Neuron (in vitro differentiated cells): Measurements from ENCODE around the gene RANBP9.

ENCODE experiments used
- H2AFZ ChIP-seq: one replicate; pipeline ENCODE4 v1.6.1; 2013; ENCODE audit warnings: low read depth, mild to moderate bottlenecking, inconsistent platforms, low read length, moderate library complexity
- H3K27me3 ChIP-seq: one replicate; pipeline ENCODE4 v1.6.1; 2013; ENCODE audit warnings: low read length; ENCODE audit not compliant: insufficient read depth
- H3K36me3 ChIP-seq: one replicate; pipeline ENCODE4 v1.6.1; 2013; ENCODE audit warnings: low read length; ENCODE audit not compliant: insufficient read depth
- H3K4me1 ChIP-seq: one replicate; pipeline ENCODE4 v1.6.1; 2013; ENCODE audit warnings: low read length; ENCODE audit not compliant: insufficient read depth
- H3K4me3 ChIP-seq: 2 replicates; pipeline ENCODE4 v1.5.1; 2013; ENCODE audit warnings: mild to moderate bottlenecking, low read length, moderate library complexity
- H3K9me3 ChIP-seq: one replicate; pipeline ENCODE4 v1.6.1; 2013; ENCODE audit warnings: low read length

Gene RANBP9

DNA sequence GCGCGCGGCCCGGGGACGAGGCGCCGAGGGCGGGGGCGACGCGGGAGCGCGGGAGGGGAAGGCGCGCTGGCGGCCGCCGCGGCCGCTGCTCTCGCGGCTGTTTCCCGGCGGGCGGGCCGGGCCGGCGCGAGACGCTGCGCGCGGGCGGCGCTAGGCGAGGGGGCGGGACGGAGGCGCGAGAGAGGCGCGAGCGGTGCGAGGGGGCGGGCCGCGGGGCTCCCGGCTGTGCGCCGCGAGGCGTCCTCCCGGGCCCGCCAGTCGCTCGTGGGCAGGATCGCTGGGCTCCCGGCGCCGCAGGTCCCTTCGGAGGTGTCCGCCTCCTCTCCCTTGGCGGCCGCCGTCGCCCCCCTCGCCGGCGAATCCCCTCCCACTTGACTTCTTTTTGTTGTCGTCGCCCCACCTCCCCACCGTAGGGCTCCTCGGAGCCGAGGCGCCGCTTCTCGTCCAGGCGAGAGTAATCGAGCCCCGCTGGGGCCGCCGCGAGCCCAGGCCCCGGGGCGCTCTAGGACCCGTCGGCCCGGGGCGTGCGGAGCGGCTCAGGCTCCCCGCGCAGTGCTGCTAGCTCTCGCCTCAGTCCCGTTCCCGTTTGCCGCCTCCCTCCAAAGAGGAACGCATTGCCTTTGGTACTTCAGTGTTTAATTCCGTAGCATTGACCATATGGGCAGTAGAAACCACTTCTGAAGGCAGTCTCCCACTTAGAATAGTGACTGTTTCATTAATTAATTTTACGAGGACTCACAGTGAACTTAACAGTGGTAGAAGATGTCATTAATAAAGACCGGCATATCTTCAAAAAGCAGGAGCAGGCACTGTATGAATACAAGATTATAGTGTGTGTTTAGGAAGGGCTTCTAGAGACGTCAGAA is at the start of gene RANBP9:
Gene RANBP9 (minus strand): TSS at position 103 of the 866 bp plus-strand sequence. CDS start 330 bp downstream, outside the sequence.
- Histone ChIP-seq H3K36me3 (peaks cover 2% of the 10 kb centered on the region), H3K27me3 (no peaks in the 10 kb centered on the region), H2AFZ (peak within 1 kb of the TSS; percentile 84), H3K4me1 (peaks cover 17% of the 10 kb centered on the region), H3K9me3 (no peaks in the 10 kb centered on the region), H3K4me3 (peak within 1 kb of the TSS; percentile 89)

DNA sequence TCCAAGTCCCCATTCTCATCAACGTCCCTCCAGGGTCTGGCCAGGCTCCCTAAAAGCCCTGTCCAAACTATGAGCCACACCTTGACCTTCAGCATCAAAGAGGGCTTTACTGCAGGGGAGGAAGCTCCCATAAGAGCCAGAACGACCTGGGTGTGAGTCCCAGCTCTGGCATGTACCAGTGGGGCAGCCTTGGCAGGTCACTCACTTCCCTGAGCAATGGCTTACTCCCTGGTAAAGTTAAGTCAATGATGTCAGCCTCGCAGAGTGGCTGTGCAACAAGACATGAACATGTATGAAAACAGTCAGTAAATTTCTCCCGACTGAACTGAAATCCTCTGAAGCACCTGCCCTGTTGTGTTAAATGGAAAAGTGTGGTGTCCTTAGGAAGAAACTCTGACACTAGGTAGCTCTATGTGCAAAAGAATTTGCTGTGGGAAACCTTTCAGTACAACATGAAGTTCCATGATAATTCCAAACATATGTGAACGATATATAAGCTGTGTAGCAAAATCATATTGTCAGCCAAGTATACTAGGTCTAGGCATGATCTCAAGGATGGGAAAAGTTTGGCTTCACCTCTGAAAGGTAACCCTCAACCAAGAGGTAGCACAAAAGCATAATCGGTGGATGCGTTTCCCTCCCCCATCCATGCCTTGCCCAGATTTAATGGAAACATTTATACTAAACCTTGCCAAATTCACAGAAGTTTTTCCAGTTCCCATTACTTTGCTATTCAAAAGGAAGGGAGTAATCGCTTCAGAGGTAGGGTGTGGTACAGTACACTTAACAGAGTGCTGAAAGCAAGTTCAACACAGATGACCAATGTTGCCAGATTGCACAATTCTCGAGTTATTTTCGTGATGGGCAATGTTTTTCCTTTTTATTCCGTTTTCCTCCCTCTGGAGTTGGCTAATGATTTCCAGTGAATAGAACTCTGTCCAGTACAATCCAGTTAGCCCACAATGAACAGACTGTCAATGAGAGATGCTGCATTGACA is 49.0 kb upstream of the RANBP9 start:
- H3K27me3 ChIP-seq: no peaks in the 10 kb centered on the region
- H3K9me3 ChIP-seq: no peaks in the 10 kb centered on the region
- no peaks in the 10 kb centered on the region for H3K36me3 ChIP-seq
- peaks cover 26% of the 10 kb centered on the region for H3K4me1 ChIP-seq
- H3K4me3 ChIP-seq: no peak overlapping the region
- no peak overlapping the region for H2AFZ ChIP-seq

- Histone ChIP-seq H3K27me3 (no peaks in the 10 kb centered on the region), H2AFZ (no peak overlapping the region), H3K4me1 (peaks cover 26% of the 10 kb centered on the region), H3K9me3 (no peaks in the 10 kb centered on the region), H3K4me3 (no peak overlapping the region), H3K36me3 (no peaks in the 10 kb centered on the region)
Observed at GRCh38 chr6:13759025-13759424, 47.4 kb upstream of the RANBP9 start.

GRCh38 chr6:13754644-13755043 is 43.0 kb upstream of the RANBP9 start:
- Histone ChIP-seq H3K4me3 (no peak overlapping the region), H3K4me1 (no peaks in the 10 kb centered on the region), H2AFZ (no peak overlapping the region), H3K36me3 (no peaks in the 10 kb centered on the region), H3K9me3 (no peaks in the 10 kb centered on the region), H3K27me3 (no peaks in the 10 kb centered on the region)

DNA sequence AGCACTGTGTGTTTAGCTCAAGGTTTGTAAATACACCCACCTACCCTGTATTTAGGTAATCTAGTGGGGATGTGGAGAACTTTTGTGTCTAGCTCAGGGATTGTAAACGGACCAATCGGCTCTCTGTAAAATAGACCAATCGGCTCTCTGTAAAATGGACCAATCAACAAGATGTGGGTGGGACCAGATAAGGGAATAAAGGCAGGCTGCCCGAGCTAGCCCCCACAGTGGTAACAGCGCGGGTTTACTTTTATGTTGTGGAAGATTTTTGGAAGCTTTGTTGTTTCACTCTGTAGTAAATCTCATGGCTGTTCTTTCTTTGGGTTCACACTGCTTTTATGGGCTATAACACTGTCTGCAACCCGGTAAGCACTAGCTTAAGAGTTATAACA is 32.1 kb upstream of the RANBP9 start:
- Histone ChIP-seq H2AFZ (no peak overlapping the region), H3K36me3 (no peaks in the 10 kb centered on the region), H3K4me1 (no peaks in the 10 kb centered on the region), H3K4me3 (no peak overlapping the region), H3K27me3 (no peaks in the 10 kb centered on the region), H3K9me3 (no peaks in the 10 kb centered on the region)

- Histone ChIP-seq H3K9me3 (no peaks in the 10 kb centered on the region), H3K4me3 (no peak overlapping the region), H3K4me1 (no peaks in the 10 kb centered on the region), H3K27me3 (no peaks in the 10 kb centered on the region), H2AFZ (no peak overlapping the region), H3K36me3 (no peaks in the 10 kb centered on the region)
Observed at GRCh38 chr6:13742961-13743735, 31.5 kb upstream of the RANBP9 start.

DNA sequence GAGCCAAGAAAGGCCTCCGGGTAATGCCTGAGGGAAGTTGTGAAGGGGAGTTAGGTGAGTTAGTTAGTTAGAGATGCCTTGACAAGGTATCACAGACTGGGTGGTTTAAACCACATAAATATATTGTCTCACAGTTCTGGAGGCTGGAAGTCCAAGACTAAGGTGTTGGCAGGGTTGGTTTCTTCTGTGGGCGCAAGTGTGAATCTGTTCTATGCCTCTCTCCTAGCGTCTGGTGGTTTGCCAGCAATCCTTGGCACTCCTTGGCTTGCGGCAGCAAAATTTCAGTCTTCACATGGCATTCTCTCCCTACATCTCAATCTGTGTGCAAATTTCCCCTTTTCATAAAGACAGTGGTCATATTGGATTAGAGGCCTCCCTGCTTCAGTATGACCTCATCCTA is 29.7 kb upstream of the RANBP9 start:
- no peak overlapping the region for H2AFZ ChIP-seq
- no peaks in the 10 kb centered on the region for H3K36me3 ChIP-seq
- H3K9me3 ChIP-seq: no peaks in the 10 kb centered on the region
- no peaks in the 10 kb centered on the region for H3K27me3 ChIP-seq
- no peak overlapping the region for H3K4me3 ChIP-seq
- H3K4me1 ChIP-seq: no peaks in the 10 kb centered on the region

GRCh38 chr6:13735031-13735430 is 23.4 kb upstream of the RANBP9 start:
- H3K4me1 ChIP-seq: peaks cover 8% of the 10 kb centered on the region

DNA sequence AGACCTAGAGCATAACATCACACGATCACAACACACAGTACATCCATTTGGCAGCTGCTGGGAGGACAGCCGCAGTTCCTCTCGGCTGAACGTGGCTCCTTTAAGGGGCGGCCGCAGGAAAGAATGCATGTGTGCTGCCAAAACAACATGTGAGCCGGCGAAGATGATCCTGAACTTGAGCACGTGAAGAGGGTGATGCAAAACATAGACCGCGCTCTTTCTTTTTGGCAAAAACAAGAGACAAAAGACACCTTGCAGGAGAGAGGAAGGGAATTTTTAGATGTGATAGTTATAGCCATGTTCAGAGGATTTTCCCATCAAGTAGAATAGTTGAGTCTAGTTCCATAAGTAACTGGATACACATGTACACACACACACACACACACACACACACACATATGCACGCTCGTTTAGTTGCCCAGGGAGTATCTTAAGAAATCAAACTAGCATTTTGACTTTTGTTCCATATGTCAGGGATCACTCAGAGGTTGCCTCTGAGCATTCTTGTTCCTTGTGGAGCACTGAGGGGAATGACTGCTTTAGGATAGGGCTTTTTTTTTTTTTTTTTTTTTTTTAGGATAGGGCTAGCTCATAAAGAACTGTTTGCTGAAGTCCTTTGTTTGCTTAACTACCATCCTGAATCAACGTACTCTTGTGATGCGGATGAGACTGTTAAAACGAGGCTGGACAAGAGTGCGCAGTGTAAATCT is 21.7 kb upstream of the RANBP9 start:
- Histone ChIP-seq H3K9me3 (no peaks in the 10 kb centered on the region), H3K27me3 (no peaks in the 10 kb centered on the region), H3K4me3 (no peak overlapping the region), H3K4me1 (peaks cover 8% of the 10 kb centered on the region), H2AFZ (peak overlapping the region; percentile 15), H3K36me3 (no peaks in the 10 kb centered on the region)

More at GRCh38 chr6:13735031-13735430, 23.4 kb upstream of the RANBP9 start:
- Histone ChIP-seq H3K36me3 (no peaks in the 10 kb centered on the region), H2AFZ (no peak overlapping the region), H3K27me3 (no peaks in the 10 kb centered on the region), H3K4me3 (no peak overlapping the region), H3K9me3 (no peaks in the 10 kb centered on the region)

- no peak overlapping the region for H3K4me3 ChIP-seq
- H3K36me3 ChIP-seq: no peaks in the 10 kb centered on the region
- no peaks in the 10 kb centered on the region for H3K9me3 ChIP-seq
- H3K27me3 ChIP-seq: no peaks in the 10 kb centered on the region
- H3K4me1 ChIP-seq: peaks cover 8% of the 10 kb centered on the region
- no peak overlapping the region for H2AFZ ChIP-seq
Observed at GRCh38 chr6:13730704-13731103, 19.1 kb upstream of the RANBP9 start.

GRCh38 chr6:13729891-13730290 is 18.3 kb upstream of the RANBP9 start:
- Histone ChIP-seq H2AFZ (no peak overlapping the region), H3K9me3 (no peaks in the 10 kb centered on the region), H3K4me3 (no peak overlapping the region), H3K27me3 (no peaks in the 10 kb centered on the region), H3K4me1 (peaks cover 8% of the 10 kb centered on the region), H3K36me3 (no peaks in the 10 kb centered on the region)

DNA sequence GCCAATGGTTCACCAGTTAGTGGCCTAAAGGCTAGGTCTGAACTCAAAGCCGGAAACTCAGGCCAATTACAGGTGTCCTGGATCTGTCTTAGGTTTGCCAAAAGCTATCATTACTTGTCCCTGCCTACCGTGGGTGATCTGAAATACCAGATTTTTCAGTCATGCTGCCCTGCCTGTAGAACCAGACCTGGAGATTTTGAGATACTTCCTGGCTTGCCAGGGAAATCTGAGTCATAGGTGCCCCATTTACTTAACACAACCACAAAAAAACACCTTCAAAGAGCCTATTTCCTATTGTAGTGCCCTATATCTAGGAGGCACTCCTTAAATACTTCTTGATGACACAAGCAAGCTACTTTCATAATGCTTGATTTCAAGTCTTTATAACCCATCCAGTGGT is 13.9 kb upstream of the RANBP9 start:
- Histone ChIP-seq H2AFZ (no peak overlapping the region), H3K36me3 (no peaks in the 10 kb centered on the region), H3K4me3 (no peak overlapping the region), H3K27me3 (no peaks in the 10 kb centered on the region), H3K4me1 (no peaks in the 10 kb centered on the region), H3K9me3 (no peaks in the 10 kb centered on the region)
